Measurements from ENCODE around the gene ADARB1.

GRCh38 chr21:45139473-45139872 is 65.1 kb downstream of the ADARB1 start:
- TF ChIP-seq, protein P1, sequence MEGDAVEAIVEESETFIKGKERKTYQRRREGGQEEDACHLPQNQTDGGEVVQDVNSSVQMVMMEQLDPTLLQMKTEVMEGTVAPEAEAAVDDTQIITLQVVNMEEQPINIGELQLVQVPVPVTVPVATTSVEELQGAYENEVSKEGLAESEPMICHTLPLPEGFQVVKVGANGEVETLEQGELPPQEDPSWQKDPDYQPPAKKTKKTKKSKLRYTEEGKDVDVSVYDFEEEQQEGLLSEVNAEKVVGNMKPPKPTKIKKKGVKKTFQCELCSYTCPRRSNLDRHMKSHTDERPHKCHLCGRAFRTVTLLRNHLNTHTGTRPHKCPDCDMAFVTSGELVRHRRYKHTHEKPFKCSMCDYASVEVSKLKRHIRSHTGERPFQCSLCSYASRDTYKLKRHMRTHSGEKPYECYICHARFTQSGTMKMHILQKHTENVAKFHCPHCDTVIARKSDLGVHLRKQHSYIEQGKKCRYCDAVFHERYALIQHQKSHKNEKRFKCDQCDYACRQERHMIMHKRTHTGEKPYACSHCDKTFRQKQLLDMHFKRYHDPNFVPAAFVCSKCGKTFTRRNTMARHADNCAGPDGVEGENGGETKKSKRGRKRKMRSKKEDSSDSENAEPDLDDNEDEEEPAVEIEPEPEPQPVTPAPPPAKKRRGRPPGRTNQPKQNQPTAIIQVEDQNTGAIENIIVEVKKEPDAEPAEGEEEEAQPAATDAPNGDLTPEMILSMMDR (conservative IDR thresholded peaks at IDR 0.05; ENCODE audit: low read depth in 2 of 2), result no peak
- TF ChIP-seq ZNF331 (CRISPR knock-in tag; IDR thresholded peaks at IDR 0.05; ENCODE audit: low read depth) (no peak), EZH2phosphoT487 (IDR thresholded peaks at IDR 0.05; ENCODE audit: unreplicated experiment) (no peak), POLR2AphosphoS5 (IDR thresholded peaks at IDR 0.05; ENCODE audit: low read depth) (no peak), JUNB (IDR thresholded peaks at IDR 0.05; ENCODE audit: unreplicated experiment) (no peak), EZH2 (IDR thresholded peaks at IDR 0.05; ENCODE audit: low read depth, unreplicated experiment) (no peak), CREB1 (CRISPR knock-in tag; IDR thresholded peaks at IDR 0.05; ENCODE audit: low read depth) (no peak), ZNF114 (CRISPR knock-in tag; IDR thresholded peaks at IDR 0.05) (no peak), REST (IDR thresholded peaks at IDR 0.05; ENCODE audit: unreplicated experiment) (no peak), NANOG (IDR thresholded peaks at IDR 0.05; ENCODE audit: borderline replicate concordance) (no peak)
